ENCODE results near the gene SERPINB1.
"Not testable (repeated sequence)": the region's sequence is repeated elsewhere in the genome, so short reads cannot be mapped to it uniquely, and the experiment has no call there.

SERPINB1 gene

DNA sequence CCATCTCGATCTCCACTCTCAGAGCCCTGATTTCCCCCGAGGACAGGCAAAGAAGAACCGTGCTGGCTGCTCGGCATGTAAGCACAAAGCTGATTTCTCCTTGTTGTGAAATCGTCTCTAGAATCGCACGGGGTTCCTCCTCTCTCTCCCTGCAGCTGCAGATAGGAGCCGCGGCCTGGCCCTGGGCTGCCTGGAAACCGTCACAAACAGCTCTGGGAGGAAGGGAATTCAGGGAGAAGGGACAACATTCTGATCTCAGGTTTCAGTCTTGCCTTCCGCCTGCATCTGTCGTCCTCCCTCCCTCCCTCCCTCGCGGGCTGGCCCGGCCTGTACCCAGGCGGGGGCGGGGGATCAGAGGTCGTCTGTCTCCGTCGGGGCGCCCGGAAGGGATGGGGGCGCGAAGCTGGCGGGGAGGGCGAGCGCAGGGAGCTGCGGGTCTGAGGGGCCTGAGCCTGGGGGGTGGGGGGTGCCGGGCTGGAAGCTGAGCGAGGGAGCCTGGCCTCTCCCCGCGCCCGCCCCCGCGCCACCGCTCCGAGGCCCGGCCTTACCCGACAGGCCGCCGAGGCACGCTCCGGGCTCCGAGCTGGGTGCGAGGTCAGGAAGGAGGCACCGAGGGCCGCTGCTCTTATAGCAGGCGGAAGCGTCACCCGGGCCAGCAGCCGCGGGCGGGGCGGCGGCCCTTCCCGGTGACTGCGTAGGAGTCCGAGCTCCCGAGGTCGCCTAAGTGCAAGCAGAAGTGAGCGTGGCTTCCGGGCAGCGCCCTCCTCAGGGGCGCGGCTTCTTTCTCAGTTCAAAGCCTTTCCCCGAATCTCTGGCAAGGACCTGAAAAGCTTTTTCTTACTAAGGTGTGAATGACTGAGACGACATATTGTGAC, at the start of gene SERPINB1:
Gene SERPINB1, minus strand, starts transcription at position 600 of the 875 bp plus-strand sequence. CDS start 1,277 bp downstream, outside the sequence.
- peak; percentile 89 to 94 for DNase-seq (ENCODE audit: low read depth in 2 of 2)

DNA sequence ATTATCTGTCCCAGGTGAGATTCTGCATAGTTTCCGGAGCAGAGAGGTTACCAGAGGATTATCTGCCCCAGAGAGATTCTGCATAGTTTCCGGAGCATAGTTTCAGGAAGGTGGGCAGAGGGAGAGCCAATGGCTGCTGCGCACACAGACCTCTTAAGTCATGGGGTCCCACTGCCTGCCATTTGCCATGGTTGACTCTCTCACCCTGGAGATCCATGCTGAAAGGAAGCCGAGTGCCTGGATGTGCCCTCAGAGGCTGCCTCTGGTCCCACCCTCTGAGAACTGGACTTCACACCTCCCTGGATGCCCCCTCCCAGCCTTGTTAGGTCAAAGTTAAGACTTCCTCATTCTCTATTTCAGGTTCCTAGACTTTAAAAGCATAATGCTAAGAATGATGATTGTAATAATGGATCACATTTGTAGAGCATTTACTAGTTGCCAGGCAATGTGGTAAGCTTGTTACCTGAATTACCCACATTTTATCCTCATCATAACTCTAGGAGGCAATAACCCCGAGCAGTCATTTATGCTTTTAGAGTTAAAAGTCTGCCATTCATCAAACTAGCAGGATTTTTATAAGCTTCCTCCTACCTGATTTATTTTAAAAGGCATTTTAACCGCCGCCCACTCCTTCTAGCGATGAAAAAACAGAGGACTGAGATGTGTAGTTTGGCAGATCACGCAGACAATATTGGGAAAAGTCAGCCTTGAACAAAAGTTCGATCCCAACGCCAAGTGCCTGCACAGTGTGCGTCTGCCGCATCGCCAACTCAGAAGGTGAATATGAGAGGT, 49.5 kb upstream of the SERPINB1 start:
- no peak for DNase-seq (ENCODE audit: low read depth in 2 of 2)

DNA sequence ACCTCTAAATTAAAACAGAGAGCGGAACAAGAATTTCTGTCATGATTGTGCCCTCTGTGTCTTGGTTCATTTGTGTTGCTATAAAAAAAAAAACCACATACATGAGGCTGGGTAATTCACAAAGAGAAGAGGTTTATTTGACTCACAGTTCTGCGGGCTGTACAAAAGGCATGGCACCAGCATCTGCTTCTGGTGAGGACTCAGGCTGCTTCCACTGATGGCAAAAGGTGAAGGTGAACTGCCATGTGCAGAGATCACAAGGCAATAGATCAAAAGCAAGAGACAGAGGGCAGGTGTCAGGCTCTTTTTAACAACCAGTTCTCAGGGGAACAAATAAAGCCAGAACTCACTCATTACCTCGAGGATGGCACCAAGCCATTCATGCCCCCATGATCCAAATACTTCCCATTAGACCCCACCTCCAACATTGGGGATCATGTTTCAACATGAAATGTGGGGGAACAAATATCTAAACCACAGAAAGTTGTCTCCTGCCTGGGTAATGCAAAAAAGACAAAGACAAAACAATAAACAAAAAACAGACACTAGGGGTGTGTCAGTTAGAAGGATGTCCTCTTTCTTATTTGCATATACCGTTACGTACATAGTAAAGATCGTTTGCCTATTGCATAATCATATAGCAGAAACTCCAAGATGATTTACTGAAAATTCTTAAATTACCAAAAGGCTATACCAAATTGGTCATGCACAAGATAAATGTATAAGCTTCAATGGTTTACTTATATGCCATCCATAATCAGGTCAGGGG, 44.5 kb upstream of the SERPINB1 start:
- no peak for DNase-seq (ENCODE audit: low read depth in 2 of 2)

DNA sequence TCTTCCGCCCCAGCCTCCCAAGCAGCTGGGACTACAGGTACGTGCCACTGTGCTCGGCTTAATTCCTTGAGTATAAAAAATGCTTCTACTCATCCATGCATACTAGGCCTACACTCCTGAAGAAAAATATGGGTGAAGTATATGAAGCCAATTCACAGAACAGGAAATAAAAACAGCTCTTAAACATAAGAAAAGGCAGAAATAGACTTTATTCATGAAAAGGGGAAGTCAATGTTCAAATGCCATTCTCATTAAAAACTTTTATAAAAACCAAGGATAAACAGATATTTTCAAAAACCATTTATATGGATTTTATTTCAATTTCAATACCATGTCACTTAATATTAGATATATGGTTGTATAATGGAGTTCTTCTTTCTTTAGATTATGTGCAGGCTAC, 43.1 kb upstream of the SERPINB1 start:
- no peak for DNase-seq (ENCODE audit: low read depth in 2 of 2)

DNA sequence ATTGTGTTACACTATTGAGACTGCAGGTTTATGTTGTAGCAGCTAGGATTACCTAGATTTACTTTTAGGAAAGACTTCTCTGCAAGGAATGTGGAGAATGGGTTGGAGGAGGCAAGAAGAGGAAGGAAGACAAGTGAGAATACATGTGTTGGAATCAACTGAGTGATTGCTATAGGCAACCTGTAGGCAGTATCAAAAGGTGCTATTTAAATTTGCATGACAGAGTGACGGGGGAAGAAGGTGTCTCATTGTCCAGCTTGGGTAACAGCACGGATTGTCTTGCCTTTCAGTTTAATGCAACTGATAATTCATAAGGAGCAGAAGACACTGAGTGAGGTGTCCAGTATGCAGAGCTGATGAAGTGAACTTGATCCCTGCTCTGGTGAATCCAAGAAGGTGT, 42.0 kb upstream of the SERPINB1 start:
- DNase-seq (ENCODE audit: low read depth in 2 of 2) = no peak

DNA sequence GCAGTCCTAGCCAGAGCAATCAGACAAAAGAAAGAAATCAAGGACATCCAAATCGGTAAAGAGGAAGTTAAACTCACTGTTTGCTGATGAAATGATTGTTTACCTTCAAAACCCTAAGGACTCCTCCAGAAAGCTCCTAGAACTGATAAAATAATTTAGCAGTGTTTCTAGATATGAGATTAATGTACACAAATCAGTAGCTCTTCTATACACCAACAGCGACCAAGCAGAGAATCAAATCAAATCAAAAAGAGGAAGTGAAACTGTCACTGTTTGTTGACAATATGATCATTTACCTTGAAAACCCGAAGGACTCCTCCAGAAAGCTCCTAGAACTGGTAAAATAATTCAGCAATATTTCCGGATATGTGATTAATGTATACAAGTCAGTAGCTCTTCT, 39.8 kb upstream of the SERPINB1 start:
- no peak for DNase-seq (ENCODE audit: low read depth in 2 of 2)

DNA sequence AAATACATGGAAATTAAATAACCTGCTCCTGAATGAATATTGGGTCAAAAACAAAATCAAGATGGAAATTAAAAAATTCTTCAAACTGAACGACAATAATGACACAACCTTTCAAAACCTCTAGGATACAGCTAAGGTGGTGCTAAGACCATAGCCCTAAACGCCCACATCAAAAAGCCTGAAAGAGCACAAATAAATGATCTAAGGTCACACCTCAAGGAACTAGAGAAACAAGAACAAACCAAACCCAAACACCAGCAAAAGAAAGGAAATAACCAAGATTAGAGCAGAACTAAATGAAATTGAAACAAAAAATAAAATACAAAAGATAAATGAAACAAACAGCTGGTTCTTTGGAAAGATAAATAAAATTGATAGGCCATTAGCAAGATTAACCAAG, 38.5 kb upstream of the SERPINB1 start:
- DNase-seq (ENCODE audit: low read depth in 2 of 2) = not testable (repeated sequence)

DNA sequence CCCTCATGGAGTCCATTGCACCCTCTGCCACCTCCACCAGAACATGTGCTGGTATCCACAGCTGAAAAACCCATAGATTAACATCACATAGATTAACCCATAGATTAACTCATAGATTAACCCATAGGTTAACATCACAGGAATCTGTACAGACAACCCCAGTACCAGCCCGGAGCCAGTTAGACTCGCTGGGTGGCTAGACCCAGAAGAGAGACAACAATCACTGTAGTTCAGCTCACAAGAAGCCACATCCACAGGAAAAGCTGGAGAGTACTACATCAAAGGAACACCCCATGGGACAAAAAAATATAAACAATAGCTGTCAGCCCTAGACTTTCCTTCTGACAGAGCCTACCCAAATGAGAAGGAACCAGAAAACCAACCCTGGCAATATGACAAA, 36.3 kb upstream of the SERPINB1 start:
- DNase-seq (ENCODE audit: low read depth in 2 of 2) = no peak

DNA sequence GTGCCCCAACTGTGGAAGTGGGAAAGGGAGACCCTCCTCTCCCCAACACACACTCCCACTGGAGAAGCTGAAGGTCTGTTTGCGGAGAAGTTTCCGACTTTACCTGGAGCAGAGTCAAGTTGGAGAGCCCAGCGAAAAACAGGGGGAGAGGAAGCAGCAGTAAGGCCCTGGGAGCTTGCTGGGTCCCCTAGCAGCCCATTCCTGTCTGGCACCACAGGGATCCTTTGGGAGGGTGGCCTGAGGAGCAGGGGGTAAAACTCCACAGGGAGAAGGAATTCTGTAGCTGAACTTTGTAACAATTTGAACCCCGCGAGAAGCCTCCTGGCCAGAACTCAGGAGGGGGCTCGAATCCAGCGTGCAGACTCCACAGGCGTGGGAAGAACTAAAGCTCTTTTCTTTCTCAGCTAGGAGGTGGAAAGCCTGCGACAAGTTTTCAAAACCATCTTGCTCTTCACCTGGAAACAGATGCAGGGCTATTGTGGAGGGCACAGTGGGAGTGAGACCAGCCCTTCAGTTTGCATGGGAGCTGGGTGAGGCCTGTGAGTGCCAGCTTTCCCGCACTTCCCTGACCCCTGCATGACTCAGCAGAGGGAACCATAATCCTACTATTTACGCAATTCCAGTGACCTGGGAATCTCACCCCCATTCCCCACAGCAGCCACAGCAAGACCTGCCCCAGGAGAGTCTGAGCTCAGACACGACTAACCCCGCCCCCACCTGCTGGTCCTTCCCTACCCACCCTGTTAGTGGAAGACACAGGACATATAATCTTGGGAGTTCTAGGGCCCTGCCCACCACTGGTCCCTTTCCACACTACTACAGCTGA, 35.6 kb upstream of the SERPINB1 start:
- no peak for DNase-seq (ENCODE audit: low read depth in 2 of 2)

DNA sequence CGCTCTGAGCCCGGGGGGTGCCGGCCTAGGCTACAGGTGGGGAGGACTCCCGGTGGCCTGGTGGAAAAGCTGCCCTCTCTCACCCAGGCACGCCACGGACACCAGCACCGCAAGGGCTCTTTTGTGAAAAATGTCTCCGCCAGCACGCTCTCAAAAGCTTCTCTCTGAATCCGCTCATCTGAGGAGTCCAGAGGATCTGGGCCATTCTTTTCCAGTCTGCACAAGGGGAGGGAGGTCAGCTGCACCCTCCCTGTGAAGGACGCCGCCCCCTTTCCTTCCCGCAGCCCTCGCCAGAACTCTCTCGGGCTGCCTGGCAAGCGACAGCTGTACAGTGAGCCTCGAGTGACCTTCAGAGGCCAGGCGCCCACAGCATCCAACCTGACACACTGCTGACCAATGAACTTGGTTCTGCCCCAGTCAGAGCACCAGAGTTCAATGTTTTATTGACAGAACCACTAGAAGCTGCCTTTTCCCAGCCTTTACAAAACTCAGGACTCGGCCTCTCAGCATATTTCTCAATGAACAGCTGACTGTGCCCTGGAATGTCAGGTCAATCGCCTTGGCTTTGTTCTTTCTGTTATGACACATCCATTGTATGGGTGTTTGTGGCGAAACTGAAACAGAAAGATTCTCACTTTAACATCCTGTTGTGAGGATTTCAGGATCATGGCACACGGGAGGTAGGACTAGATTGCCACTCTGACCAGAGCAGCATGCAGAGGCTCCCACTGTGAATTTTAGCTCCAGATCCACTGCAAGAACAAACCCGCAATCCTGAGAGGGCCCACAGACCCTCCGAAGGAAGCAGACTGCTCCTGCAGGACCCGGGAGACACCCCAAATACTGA, 34.8 kb upstream of the SERPINB1 start:
- no peak for DNase-seq (ENCODE audit: low read depth in 2 of 2)

DNA sequence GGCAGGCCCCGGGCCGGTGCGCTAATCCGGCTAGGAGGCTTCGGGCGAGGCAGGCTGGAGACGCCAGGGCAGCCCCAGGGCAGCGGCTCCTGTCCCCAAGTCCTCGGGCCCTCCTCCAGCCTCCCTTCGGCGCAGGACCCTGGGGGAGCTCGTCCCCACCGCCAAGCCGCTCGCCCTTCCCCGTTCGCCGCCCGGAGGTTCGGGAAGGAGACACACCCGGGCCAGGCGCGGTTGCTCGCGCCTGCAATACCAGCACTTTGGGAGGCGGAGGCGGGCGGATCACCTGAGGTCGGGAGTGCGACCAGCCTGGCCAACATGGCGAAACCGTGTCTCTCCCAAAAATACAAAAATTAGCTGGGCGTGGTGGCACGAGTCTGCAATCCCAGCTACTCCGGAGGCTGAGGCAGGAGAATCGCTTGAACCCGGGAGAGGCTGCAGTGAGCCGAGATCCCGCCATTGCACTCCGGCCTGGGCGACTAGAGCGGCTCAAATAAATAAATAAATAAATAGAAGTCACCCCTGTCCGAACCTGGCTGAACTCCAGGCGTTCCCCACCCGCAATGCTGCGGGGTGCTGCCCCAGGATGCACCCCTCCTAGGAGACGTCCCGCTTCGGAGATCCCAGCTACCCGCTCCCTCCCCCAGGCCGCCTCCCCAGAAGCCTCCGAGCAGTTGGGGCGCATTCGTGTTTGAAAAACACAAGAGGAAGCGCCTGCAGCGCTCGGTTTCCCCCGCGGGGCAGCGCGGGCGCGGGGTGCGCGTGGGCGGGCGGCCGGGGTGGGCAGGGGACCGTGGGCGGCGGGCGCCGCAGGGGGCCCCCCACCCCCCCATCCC, 33.9 kb upstream of the SERPINB1 start:
- DNase-seq (ENCODE audit: low read depth in 2 of 2) = no peak

DNA sequence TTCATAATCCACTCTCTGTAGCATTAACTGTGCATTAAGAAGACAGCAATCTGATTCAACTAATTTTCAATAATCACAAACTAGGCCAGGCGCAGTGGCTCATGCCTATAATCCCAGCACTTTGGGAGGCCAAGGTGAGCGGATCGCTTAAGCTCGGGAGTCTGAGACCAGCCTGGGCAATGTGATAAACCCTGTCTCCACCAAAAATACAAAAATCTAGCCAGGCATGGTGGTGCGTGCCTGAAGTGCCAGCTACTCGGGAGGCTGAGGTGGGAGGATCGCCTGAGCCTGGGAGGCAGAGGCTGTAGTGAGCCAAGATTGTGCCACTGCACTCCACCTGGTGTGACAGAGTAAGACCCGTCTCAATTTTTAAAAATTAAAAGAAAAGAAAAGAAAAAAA, 32.0 kb upstream of the SERPINB1 start:
- no peak for DNase-seq (ENCODE audit: low read depth in 2 of 2)

DNA sequence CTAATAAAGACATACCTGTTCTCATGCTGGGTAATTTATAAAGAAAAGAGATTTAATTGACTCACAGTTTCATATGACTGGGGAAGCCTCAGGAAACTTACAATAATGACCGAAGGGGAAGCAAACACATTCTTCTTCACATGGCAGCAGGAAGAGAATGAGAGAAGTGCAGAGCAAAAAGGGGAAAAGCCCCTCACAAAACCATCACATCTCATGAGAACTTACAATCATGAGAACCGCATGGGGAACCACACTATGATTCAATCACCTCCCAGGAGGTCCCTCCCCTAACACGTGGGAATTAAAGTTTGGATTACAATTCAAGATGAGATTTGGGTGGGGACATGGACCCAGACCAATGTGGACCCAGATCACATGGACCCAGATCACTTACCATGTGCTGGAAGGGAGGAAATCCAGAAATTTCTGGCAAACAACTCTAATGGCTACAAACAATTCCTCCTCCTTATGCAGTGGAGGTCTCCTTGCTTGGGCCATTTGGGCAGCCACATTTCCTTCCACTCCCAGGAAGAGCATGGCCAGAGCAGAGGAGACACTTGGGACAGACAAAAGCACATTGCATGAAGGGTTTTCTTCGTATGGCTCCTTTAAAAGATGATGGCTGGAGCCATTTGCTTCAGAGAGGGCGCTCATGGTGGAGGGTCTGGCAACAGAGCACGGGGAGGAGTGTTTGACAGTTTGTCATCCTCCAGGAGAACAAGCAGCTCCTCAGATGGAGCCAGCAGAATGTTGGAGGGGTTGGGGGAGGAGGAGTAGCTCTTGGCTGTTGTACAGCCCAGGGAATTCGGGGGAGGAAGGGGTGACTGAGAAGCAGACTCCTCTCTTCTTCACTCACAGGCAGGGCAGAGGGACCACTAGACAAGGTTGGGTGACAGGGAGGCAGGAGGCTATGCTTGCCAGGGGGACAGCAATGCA, 31.0 kb upstream of the SERPINB1 start:
- no peak for DNase-seq (ENCODE audit: low read depth in 2 of 2)

DNA sequence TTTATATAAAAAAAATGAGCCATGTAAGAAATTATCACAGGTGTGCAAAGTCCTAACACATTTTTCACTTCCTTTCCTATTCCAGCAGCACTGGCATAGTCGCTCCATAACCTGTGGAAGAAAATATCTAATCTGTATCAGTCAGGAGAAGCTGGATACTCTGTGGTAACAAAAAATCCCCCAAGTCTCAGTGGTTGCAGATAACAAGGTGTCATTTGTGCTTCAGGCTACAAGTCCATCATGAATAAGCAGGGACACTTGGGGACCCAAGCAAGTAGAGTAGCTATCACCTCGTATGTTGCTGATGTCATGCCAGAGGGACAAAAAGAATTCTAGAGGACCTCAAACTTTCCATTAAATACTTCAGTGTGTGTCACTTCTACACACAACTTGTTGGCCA, 30.3 kb upstream of the SERPINB1 start:
- no peak for DNase-seq (ENCODE audit: low read depth in 2 of 2)

DNA sequence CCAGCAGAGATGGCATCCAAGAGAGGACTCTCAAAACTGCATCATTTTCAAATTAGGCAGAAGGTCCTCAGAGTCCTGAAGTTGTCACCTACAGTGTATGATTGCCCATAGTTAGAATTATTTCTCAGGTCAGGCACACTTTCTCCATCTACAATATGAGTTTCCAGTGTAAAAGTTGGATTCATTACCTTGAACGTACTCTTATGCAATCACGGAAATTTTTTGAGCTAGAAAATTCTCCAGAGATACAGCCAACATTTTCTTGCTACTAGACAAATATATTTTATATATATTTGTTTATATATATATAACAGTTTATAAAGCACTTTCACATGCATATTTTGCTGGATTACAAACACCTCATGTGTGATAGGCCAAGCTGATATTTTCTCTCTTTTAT, 29.4 kb upstream of the SERPINB1 start:
- no peak for DNase-seq (ENCODE audit: low read depth in 2 of 2)

DNA sequence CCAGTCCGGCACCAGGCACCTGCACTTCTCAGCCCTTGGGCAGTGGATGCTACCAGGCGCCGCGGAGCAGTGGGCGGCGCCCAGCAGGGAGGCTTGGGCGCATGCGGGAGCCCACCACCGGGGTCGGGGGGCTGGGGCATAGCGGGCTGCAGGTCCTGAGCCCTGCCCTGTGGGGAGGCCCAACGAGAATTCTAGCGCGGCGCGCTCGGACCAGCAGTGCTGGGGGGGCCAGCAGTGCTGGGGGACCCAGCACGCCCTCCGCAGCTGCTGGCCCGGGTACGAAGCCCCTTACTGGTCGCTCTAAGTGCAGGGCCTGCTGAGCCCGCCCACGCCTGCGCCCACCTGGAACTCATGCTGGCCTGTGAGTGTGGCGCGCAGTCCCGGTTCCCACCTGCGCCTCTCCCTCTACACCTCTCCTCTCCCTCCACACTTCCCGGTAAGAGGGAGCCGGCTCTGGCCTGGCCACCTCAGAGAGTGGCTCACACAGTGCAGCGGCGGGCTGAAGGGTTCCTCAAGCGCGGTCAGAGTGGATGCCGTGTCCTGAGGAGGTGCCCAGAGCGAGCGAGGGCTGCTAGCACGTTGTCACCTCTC, 28.5 kb upstream of the SERPINB1 start:
- DNase-seq (ENCODE audit: low read depth in 2 of 2) = no peak

DNA sequence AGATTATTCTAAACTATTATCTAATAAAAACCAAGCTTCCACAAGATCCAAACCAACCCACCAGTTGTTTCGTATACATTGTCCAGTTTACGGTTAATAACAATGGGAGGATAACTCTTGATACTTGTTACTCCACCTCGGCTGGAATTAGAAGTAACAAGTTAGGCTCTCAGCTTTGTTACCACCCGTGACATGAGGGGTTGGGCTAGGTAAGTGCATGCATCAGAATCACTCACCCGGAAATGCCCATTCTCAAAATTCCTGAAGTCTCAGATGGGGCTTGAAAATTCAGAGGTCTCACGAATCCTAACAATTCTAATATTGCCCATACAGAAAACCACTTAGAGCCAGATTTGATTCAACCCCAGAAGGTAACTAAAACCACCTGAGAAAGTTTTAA, 27.0 kb upstream of the SERPINB1 start:
- DNase-seq (ENCODE audit: low read depth in 2 of 2) = no peak
